ENCODE results near the gene IL1RL2.

- TF ChIP-seq CTCF (conservative IDR thresholded peaks at IDR 0.05; ENCODE audit: low read depth, low read length) (no peak), EZH2 (IDR thresholded peaks at IDR 0.05; ENCODE audit: borderline replicate concordance, low read depth, low read length, poor library complexity, severe bottlenecking) (no peak)
Observed at GRCh38 chr2:102181919-102182635, 4.7 kb upstream of the IL1RL2 start.
